ENCODE data around the gene RXRA.

GRCh38 chr9:134282138-134282650, 44.1 kb upstream of the RXRA start:
- TF ChIP-seq CTCF (IDR thresholded peaks at IDR 0.05) (no peak), EZH2 (IDR thresholded peaks at IDR 0.05; ENCODE audit: borderline replicate concordance, insufficient read depth, low read depth, low read length, poor library complexity, severe bottlenecking) (no peak)
